Fibroblast of skin of left quadriceps (primary cell): ENCODE measurements around the gene CPD.
"Not testable (repeated sequence)": the region's sequence is repeated elsewhere in the genome, so short reads cannot be mapped to it uniquely, and the experiment has no call there.

Experiments
- DNase-seq, 2 experiments: peaks; one replicate each; pipeline ENCODE4 v3.0.0-alpha.2; 2013; ENCODE audit warnings: low read depth in 2 of 2

CPD gene

GRCh38 chr17:30388321-30389179, 9.8 kb downstream of the CPD start:
- DNase-seq, result no peak

DNA sequence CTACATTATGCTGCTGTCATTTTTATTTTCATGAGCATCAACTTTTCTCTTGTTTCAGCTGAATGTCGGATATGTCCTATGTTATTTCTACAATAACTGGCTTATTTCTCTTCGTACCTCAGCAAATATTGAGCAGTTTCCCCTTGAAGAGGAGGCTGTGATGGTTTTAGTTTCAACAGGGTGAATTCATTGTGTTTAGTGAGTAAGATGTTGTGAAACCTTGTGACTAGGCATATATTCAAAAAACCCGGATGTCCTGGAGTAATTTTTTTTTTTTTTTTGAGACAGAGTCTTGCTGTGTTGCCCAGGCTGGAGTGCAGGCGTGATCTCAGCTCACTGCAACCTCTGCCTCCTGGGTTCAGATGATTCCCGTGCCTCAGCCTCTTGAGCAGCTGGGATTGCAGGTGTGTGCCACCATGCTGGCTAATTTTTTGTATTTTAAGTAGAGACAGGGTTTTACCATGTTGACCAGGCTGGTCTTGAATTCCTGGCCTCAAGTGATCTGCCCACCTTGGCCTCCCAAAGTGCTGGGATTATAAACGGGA, 11.1 kb downstream of the CPD start:
- no peak for DNase-seq

GRCh38 chr17:30391534-30391933, 12.8 kb downstream of the CPD start:
- DNase-seq, result no peak

DNA sequence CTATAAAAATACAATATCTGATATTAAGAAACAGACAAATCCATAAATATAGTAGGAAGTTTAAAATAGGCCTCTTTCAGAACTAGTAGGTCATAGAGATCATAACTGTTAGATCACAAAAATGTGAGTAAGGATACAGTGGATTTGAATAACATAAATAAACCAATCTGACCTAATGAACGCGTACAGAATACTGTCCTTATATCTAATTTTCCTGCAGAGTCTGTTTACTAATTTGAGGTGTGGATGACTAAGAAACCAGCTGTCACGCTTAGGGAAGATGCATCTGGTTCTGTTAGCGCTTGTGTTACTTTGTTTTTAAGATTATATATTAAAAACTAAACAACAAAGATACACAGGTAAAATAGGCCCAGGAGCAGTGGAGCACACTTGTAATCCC, 14.8 kb downstream of the CPD start:
- DNase-seq, result no peak

GRCh38 chr17:30393911-30394867, 15.5 kb downstream of the CPD start:
- DNase-seq, result no peak

GRCh38 chr17:30395398-30396022, 16.8 kb downstream of the CPD start:
- DNase-seq, result no peak

GRCh38 chr17:30396129-30396528, 17.4 kb downstream of the CPD start:
- no peak for DNase-seq

- no peak for DNase-seq
These were observed 17.9 kb downstream of the CPD start for GRCh38 chr17:30396612-30397011.

- no peak for DNase-seq
These were observed 19.8 kb downstream of the CPD start for GRCh38 chr17:30398328-30399041.

- no peak for DNase-seq
These were observed 22.4 kb downstream of the CPD start for GRCh38 chr17:30401097-30401496.

DNA sequence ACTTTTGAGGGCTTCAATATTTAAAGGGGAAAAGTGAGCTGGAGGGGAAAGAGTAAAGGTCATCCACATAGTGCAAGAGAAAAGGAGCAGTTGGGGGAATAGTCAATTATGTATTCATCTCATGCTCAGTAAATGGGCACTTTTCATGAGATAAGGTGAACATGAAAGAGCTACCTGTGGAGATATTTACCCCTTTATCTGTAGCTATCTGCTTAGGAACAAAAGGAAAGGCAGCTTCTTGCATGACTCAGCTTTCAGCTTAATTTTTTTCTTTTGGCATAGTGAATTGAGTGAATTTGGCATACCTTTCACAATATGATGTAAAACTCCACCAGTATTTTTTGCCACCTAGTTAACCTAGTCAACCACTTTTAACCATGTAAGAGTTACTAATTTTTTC, 26.4 kb downstream of the CPD start:
- no peak for DNase-seq

DNA sequence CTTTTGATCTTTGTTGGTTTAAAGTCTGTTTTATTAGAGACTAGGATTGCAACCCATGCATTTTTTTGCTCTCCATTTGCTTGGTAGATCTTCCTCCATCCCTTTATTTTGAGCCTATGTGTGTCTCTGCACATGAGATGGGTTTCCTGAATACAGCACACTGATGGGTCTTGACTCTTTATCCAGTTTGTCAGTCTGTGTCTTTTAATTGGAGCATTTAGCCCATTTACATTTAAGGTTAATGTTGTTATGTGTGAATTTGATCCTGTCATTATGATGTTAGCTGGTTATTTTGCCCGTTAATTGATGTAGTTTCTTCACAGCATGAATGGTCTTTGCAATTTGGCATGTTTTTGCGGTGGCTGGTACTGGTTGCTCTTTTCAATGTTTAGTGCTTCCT, 31.9 kb downstream of the CPD start:
- not testable (repeated sequence) for DNase-seq

DNA sequence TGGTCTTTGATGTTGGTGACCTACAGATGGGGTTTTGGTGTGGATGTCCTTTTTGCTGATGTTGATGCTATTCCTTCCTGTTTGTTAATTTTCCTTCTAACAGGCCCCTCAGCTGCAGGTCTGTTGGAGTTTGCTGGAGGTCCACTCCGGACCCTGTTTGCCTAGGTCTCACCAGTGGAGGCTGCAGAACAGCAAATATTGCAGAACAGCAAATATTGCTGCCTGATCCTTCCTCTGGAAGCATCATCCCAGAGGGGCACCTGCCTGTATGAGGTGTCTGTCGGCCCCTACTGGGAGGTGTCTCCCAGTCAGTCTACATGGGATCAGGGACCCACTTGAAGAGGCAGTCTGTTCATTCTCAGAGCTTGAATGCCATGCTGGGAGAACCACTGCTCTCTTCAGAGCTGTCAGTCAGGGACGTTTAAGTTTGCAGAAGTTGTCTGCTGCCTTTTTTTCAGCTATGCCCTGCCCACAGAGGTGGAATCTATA, 33.3 kb downstream of the CPD start:
- not testable (repeated sequence) for DNase-seq

DNA sequence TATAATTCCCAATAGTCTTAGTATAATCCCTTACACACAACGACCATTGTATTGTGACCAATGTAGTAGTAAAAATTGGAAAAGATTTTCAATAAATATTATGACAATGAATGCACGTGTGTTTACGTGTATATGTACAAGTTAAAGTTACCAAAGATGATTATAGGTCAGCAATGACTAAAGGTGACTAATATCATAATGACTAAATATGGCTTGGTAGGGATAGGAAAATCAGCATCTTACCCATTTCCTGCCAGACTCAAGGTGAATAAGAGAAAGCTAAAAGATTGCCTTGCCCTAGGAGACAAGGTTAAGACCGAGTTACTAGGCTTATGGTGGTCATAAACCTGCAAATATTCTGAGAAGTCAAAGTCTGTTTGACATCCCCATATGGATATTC, 34.4 kb downstream of the CPD start:
- DNase-seq, result no peak

GRCh38 chr17:30414486-30414885, 35.8 kb downstream of the CPD start:
- DNase-seq, result peak in 1 of 2 experiments; percentile 4

- peak; percentile 9 to 20 for DNase-seq
These were observed 36.8 kb downstream of the CPD start for GRCh38 chr17:30415491-30415890.

GRCh38 chr17:30418070-30418469, 39.3 kb downstream of the CPD start:
- DNase-seq, result not testable (repeated sequence)

DNA sequence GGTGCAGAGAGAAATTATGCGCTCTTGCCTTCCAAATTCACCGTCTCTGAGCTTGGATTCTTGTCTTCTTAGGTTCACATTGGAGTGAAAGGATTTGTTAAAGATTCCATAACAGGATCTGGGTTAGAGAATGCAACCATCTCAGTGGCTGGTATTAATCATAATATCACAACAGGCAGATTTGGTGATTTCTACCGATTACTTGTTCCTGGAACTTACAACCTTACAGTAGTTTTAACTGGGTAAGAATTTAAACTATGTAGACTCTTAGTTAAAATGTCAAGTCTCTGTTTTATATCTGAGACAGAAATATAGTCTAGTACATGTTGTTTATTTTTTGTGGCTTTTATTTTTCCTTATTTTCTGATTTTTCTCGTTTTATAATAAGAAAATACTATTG, 42.9 kb downstream of the CPD start:
- no peak for DNase-seq

GRCh38 chr17:30422171-30422570, 43.4 kb downstream of the CPD start:
- no peak for DNase-seq

DNA sequence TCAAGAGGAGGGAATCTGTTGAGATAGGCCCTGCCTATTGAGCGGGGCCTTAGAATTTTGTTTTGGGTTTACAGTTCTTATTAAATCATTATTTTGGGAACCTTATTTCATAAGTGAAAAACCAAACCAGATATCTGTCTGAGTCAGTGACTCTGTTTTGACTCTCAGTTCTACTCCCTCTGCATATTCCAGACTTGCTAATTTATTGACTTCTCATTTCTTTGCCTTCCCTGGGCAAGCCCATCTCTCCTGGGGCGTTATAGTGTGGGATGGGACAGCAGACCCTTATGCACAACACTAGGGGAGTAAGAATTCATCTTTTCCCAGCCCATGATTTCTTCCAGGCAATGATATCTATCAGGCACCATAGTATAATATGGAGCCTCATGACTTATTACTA, 45.7 kb downstream of the CPD start:
- no peak for DNase-seq

DNA sequence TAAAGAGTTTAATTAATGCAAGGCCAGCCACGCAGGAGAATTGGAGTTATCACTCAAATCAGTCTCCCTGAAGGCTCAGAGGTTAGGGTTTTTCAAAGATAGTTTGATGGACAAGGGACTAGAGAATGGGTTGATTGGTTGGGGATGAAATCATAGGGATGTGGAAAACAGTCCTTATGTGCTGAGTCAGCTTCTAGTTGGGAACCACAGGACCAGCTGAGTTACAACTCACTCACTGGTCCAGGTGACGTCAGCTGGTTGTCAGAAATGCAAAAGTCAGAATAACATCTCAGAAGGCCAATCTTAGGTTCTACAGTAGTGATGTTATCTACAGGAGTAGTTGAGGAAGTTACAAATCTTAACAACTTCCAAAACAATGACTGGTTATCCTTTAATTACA, 47.6 kb downstream of the CPD start:
- DNase-seq, result no peak
